GM19193 (cell line): ENCODE results near the gene DCDC2B.

Experiments used
- POLR2A ChIP-seq: IDR thresholded peaks from 4 replicates; pipeline ENCODE4 v1.6.1; 2011; ENCODE audit not compliant: insufficient read depth, insufficient read length; ENCODE audit errors: extremely low read depth

Gene DCDC2B

DNA sequence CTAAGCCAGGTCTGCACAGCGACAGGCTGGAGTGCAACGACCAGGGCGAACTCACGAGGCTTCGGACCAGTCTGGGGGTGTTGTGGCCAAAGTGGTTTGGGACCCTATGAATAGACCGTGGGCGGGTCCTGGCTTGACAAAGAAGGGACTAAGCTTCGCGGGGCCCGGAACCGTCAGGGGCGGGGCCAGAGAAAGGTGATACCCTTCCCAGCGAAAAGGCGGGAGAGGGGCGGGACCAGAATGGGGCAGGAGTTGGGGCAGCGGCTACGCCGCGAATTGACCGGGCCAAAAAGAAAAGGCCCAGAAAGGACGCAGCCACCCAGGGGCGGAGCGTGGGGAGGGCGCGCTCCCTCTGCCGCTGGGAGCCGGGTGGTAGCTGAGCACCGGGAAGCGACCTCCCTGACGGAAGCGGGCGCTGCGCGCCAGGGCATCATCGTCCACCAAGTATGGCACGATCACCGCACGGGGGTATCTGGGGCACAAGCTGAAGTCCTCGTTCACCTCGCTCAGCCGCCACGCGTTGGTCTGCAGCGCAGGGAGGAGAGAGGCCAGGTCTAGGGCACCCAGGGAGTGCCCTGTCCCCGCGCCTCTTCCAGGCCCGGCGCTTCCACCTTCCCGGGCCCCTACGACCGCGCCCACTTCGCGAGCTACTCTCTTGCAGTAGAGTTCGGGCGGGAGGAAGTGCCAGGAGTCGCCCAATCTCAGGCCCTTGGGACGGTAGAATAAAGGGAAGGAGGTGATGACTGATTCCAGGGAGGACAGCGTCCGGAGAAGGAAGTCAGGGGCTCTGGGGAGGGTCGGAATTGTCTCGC, 31.5 kb downstream of the DCDC2B start:
- TF ChIP-seq POLR2A, result no peak

- peak; percentile 33 for TF ChIP-seq POLR2A
Observed at GRCh38 chr1:32241001-32241763, 32.3 kb downstream of the DCDC2B start.

DNA sequence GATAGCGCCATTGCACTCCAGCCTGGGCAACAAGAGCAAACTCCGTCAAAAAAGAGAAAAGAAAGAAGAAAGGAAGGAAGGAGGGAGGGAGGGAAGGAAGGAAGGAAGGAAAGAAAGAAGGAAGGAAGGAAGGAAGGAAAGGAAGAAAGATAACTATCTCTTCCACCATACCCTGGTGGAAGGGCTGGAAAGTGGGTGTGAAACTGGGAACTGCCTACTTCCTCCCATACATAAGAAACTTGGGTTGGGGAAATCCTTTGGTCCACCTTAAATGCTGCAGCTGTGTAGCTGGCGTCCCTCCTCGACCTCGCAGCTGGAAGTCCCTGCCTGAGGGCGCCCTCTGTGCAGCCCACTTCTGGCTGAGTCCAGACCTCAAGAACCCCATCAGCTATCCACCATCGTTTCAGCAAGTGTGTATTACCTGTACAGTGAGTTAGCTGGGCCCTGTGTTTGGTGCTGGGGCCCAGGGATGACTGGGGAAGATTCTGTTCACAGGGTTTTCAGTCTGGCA, 33.5 kb downstream of the DCDC2B start:
- TF ChIP-seq POLR2A, result no peak

DNA sequence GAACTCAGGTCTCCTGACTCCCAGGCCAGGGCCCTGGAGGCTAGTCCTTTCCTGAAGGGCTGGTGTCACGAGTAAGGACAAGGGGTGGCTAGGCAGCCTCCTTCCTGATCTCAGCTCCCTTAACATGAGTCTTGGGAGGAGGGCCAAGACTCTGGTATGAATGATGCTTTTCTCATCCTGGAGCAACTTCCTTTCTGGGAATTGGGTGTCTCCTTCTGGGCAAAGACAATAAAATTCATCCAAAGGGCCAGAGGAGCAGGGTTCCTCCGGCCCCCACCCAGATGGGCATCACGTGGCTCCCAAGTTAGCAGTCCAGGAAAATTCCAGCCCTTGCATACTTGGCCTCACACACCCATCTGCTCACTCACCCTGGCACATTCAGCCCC, 38.0 kb downstream of the DCDC2B start, which contains the start of gene FAM167B:
Gene FAM167B (plus strand): TSS at position 335 of the 386 bp plus-strand sequence. CDS start 200 bp downstream, outside the sequence.
- TF ChIP-seq POLR2A, result no peak

DNA sequence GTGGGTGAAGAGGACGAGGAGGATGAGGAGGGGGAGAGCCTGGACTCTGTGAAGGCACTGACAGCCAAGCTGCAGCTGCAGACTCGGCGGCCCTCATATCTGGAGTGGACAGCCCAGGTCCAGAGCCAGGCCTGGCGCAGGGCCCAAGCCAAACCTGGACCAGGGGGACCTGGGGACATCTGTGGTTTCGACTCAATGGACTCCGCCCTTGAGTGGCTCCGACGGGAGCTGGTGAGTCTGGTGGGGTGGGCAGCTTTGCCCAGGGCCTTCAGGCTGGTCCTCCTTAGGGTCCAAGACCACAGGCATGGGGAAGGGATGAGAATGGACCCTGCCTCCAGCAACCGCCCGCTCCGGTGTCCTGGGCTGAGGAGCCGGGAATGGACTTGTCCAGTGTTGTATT, 38.6 kb downstream of the DCDC2B start:
- TF ChIP-seq POLR2A, result no peak

- peak; percentile 37 for TF ChIP-seq POLR2A
Observed at GRCh38 chr1:32247983-32248889, 39.3 kb downstream of the DCDC2B start.

DNA sequence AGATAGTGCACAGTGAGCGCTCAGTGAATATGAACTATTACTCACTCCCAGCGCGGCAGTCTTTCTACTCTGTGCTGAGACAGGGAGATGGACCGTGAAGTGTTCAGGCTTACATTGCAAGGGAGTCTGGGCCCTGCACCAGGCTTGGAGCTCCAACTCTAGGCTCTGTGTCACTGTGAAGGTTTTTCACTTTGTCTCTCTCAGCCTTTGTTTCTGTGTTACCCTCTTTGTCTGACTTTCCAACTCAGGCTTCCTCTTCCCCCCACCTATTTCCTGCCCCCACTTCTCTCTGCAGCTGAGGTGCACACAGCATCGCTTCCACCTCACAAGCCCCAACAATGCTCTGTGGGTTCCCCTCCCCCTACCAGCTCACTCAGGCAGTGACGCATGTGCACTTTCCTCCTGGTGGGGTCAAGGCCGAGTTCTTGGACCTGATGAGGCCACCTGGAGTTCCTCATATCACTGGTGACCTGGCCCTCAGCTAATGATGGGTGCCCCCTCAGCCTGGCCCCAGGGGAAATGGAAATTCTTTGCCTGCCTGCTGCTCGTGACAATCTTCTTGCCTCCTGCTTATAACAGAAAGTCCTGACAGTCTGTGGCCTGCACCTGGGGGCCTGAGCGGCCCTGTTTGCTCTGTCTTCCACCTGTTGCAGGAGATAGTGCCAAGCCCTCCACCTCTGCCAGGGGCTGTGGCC, 41.1 kb downstream of the DCDC2B start:
- peak; percentile 64 for TF ChIP-seq POLR2A

GRCh38 chr1:32250893-32251716, 42.2 kb downstream of the DCDC2B start, which contains the start of gene LCK:
TSS of gene LCK (plus strand) at chr1:32251265. CDS start at chr1:32274330, 23,065 bp downstream.
- peak; percentile 75 for TF ChIP-seq POLR2A

DNA sequence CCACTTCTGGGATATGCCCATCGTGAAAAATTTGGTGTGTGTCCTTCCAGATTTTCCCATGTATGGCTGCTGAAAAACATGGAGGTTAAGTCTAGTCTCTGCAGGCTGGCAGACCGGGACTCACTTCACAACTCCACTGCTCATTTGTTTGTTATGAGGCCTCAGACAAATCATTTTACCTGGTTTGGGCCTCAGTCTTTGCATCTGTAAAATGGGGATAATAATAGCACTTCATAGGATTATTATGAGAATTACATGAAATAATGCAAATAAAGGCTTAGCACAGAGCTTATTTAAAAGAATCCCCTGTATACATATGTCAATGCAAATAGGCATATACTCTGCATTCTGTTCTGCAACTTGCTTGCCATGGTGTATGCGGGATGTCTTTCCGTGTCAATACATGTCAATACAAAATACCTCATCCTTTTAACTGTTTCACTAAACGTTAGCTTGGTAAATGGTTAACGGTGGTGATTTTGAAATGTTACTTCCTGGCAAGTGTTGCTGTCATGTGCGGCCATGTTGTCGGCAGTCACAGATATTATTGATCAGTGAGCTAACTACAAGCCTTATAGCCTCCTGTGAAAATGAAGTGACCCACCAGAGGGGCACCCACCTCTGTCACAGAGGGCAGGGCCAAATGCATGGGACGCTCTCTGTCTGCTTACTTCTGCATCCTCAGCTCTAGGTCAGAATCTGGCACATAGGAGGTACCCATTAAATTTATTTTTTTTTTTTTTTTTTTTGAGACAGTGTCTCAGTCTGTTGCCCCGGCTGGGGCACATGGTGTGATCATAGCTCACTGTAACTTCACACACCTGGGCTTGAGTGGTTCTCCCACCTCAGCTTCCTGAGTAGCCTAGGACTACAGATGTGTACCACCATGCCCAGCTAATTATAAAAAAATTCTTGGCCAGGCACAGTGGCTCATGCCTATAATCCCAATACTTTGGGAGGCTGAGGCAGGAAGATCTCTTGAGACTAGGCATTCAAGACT, 46.5 kb downstream of the DCDC2B start:
- TF ChIP-seq POLR2A, result no peak

DNA sequence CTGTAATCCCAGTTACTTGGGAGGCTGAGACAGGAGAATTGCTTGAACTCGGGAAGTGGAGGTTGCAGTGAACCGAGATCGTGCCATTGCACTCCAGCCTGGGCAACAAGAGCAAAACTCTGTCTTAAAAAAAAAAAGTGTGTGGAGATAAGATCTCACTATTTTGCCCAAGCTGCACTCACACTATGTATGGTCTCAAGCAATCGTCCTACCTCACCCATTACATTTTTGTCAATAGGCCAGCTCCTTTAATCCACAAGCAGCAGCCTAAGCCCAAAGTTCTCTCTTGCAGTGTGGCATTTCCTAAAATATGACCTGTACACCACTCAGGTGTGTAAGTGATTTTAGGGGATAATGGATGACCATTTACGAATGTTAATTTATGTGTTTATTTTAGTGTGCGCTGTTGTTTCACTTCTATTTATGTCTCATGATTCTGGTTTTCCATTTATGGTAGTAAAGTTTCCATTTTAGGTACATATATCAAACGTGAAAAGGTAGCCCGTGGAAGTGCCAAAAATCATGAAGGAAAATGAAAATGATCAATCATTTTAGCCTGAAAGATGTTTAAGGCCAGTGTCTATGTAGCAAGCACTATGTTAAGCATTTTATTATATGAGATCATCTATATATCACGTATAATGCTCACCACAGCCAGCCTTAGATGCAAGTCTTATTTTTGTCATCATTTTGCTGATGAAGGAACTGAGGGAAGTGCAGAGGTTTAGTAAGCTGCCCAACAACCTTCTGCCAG, 47.8 kb downstream of the DCDC2B start:
- TF ChIP-seq POLR2A, result no peak

DNA sequence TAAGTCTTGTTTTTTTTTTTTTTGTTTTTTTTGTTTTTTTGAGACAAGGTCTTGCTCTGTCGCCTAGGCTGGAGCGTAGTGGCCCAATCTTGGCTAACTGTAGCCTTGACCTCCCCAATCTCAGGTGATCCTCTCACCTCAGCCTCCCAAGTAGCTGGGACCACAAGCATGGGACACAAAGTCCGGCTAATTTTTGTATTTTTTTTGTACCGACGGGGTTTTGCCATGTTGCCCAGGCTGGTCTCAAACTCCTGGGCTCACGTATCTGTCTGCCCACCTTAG, 48.3 kb downstream of the DCDC2B start:
- no peak for TF ChIP-seq POLR2A
